ENCODE measurements around the gene GAK.
A peak's percentile ranks its signal among the peaks of the same experiment; 100 is the strongest.

Gene GAK

DNA sequence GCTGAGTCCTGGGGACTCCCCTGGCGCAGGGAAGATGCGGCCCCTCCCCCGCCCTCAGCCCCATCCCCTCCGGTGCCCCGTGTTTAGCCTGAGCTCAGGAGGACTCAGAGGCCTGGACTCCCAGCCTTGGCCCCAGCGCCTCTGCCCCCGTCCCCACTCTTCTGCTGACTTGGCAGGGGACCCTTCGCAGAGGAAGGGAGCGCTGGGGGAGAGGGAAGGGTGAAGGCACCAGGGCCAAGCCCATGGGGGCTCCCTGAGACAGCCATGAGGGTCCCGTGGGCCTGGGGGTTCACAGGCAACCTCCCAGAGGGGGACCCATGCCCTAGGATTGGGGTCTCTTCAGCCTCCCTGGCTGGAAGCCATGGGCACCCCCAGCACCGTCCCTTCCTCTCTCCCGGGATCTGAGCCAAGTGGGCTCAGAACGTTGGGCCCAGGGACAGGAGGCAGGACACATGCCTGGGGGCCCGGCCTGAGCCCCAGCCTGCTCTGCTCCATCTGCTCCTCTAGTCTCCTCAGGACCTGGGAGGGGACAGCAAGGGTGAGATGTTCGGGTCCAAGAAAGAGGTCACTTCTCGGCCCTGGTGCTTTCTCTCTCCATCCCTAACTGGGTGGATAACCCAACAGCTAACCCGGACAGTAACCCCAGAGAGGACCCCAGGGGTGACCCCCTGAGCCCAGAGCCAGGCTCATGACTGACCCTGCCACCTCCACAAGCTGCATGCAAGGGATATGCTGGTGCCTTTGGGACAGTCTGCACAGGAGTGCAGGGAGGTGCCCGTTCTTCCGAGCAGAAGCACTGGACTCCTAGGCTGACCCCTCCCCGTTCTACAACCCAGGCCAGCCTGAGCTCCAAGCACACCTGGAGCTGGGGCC lies 104.7 kb downstream of the GAK start:
- no peak for DNase-seq (ENCODE audit: low read depth)
- H3K4me3 ChIP-seq (ENCODE audit: low read depth, low read length) = no peak overlapping the region
- TF ChIP-seq, protein P1, sequence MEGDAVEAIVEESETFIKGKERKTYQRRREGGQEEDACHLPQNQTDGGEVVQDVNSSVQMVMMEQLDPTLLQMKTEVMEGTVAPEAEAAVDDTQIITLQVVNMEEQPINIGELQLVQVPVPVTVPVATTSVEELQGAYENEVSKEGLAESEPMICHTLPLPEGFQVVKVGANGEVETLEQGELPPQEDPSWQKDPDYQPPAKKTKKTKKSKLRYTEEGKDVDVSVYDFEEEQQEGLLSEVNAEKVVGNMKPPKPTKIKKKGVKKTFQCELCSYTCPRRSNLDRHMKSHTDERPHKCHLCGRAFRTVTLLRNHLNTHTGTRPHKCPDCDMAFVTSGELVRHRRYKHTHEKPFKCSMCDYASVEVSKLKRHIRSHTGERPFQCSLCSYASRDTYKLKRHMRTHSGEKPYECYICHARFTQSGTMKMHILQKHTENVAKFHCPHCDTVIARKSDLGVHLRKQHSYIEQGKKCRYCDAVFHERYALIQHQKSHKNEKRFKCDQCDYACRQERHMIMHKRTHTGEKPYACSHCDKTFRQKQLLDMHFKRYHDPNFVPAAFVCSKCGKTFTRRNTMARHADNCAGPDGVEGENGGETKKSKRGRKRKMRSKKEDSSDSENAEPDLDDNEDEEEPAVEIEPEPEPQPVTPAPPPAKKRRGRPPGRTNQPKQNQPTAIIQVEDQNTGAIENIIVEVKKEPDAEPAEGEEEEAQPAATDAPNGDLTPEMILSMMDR (conservative IDR thresholded peaks at IDR 0.05; ENCODE audit: low read depth, low read length) = no peak

DNA sequence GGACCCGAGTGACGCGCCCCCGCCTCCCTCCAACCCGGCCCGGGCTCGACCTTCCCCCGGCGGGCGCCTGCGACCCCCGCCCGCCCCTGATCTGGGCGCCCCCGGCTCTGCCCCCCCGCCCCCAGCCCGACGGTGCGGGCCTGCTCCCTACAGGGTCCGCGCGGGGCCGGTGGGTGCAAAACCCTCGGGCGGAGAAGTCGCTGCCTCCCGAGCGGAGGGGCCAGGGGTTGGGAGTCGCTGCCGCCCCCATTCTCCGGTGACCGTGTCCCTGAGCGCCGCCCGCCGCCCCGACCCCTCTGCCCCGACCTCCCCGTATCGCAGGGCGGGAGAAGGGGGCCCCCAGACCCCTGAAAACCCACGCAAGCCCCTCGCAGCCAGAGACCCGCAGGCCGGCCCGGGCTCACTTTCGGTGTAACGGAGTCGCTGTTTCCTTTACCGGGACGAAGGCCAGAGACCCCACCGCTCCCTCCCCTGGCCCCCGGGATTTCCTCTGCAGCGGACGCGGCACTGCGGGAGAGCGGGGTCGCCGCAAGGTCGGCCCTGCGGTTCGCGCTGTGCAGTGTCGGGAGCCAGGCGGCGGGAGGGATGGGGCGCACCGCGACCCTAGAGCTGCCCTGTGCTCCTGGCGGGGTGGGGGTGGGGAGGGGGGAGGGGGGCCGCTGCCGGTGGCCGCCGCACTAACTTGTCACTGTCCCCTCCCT lies 105.5 kb downstream of the GAK start:
- H3K4me3 ChIP-seq (ENCODE audit: low read depth, low read length) = peak overlapping the region; percentile 11
- DNase-seq (ENCODE audit: low read depth) = peak; percentile 18
- TF ChIP-seq, protein P1 (conservative IDR thresholded peaks at IDR 0.05; ENCODE audit: low read depth, low read length) = no peak

DNA sequence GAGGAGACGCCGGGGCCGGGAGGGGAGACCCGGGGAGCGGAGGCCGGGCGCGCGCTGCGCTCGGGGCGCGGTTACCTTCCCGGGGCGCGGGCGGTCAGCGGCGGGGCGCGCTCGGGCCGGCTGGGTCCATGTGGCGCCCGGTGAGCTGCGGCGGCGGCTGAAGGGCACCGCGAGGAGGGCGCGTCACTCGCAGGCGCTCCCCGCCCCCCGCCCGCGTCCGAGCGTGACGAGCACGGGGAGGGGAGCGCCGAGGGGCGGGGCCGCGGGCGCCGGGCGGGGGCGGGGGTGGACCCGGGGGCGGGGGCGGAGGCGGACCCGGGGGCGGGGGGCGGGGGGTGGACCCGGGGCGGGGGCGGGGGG lies 106.2 kb downstream of the GAK start, which contains the start of gene CPLX1:
CPLX1 (minus strand) TSS at position 159 of the 360 bp plus-strand sequence. CDS start 1,607 bp downstream, outside the sequence.
- H3K4me3 ChIP-seq (ENCODE audit: low read depth, low read length) = peak within 1 kb of the TSS; percentile 30
- TF ChIP-seq, protein P1 (conservative IDR thresholded peaks at IDR 0.05; ENCODE audit: low read depth, low read length) = no peak
- no peak for DNase-seq (ENCODE audit: low read depth)

DNA sequence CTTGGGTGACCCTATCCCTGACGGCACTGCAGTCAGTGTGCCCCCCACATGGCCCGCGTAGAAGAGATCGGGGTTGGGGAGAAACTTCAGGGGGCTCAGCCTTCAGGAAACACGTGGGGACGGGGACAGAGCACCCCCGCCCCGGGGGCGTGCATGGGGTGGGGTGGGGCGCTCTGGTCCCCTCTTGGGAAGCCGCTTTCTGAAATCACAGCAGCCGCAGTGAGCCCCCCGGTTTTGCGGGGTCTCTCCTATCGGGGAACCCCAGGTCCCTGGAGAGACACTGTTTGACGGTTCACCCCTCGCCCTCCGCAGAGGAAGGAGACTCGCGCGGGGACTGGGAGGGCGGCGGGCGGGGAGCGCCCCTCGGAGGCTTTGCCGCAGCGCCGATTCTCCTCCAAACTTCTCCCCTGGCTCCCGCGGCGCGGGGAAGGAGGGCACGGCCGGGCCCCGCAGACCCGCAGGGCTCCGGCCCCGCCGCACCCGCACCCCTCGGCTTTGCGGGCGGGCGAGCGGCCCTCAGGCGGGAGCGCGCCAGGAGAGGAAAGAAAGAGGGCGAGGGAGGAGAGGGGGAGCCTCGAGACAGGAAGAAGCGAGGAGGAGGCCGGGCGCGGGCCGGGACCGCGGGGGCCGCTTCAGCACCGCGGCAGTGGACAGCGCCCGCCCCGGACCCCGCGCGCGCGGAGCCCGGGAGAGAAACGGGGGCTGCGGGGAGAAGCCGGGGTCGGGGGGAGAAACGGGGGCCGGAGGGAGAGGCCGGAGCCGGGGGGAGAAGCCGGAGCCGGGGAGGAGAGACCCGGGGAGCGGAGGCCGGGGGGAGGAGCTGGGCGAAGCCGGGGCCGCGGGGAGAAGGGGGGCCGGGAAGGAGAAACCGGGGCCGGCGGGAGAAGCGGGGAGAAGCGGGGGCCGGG lies 106.8 kb downstream of the GAK start:
- TF ChIP-seq, protein P1 (conservative IDR thresholded peaks at IDR 0.05; ENCODE audit: low read depth, low read length) = no peak
- DNase-seq (ENCODE audit: low read depth) = peak; percentile 16
- H3K4me3 ChIP-seq (ENCODE audit: low read depth, low read length) = peak overlapping the region; percentile 30

DNA sequence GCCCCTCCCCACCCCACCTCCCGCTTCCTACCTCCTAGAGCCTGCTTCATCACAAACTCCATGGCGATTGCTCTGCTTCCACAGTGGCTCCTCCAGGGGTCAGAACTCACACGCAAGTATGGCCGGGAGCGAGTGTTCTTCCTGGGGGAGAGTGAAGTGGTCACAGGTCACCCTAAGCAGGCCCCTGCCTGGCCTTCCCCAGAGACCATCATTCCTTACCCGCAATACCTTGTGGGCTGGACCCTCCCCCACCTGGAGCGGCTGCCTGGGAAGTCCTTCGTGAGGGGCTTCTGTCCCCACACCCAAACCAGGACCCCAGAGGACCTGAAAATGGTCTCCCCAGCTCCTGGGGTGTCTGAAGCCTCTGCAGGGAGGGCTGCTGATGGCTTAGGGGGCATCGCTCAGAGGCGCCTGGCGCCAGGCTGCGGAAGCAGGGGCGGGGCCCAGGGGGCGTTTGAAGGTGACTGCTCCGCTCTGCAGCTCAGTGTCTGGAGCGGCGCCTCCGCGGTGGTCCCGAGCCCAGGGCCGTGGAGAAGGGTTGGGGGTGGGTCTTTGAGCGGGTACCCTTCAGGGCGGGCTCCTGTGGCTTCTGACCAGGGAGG lies 107.6 kb downstream of the GAK start:
- H3K4me3 ChIP-seq (ENCODE audit: low read depth, low read length) = no peak overlapping the region
- TF ChIP-seq, protein P1 (conservative IDR thresholded peaks at IDR 0.05; ENCODE audit: low read depth, low read length) = no peak
- DNase-seq (ENCODE audit: low read depth) = no peak

DNA sequence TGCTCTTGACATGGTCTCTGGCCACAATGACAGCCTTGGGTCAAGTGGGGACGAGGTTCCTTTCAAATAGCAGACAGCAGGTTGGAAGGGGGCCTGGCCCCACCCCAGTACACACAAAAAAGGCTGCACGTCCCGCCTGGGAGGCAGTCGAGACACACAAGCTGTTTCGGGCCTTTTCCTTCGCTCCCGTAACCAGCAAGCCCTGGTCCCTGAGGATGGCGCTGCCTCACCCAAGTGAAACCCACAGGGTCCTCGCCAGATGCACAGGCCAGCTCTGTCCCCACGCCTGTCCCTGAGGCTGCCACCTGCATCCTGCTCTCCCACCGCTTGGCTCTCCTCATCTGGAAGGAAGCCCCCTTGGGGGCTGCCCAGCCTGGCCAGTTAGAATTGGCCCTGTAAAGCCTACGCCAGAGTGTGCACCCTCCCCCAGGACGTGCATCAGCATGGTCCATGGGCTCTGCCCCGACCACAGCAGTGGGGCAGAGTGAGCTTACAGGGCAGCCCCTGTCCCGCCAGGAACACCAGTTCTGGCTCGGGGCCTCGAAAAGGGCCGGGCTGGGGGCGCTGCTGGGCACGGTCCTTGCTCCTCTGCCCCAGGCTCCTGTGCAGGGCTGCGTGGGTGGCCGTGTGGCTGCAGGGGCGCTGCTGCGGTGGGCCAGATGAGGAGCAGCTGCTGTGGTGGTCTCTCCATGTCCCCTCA lies 108.2 kb downstream of the GAK start:
- TF ChIP-seq, protein P1 (conservative IDR thresholded peaks at IDR 0.05; ENCODE audit: low read depth, low read length) = no peak
- no peak overlapping the region for H3K4me3 ChIP-seq (ENCODE audit: low read depth, low read length)
- no peak for DNase-seq (ENCODE audit: low read depth)

Measured in choroid plexus epithelial cell (primary cell).